VCaP (cell line): ENCODE data around the gene PHACTR1.

ENCODE experiments used
- H3K27ac ChIP-seq: fragments of 450-650 bp; 2 replicates; pipeline ENCODE4 v1.5.1; 2017
- CTCF ChIP-seq: fragments of 450-650 bp; conservative IDR thresholded peaks from 2 replicates; pipeline ENCODE4 v1.5.1; 2017; ENCODE audit warnings: mild to moderate bottlenecking, moderate library complexity

PHACTR1 gene

DNA sequence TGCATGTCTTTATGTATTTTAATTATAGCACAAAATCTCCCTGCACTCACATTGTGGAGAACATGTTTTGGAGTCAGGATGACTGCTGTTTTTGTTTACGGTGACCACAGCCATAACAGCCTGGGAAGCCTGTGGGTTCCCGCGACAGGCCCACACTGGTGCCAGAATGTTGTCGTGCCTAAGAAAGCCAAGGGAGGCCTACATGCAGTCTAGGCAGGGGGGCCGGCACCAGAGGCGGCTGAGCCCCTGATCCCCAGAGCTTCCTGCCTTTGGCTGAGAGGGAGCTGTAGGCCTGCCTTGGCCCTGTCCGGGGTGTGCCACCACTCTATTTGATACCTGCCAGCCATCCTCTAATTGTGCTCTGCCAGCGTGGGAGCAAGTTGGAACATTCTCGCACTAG lies 565.1 kb downstream of the PHACTR1 start:
- no peak overlapping the region for H3K27ac ChIP-seq
- TF ChIP-seq CTCF: no peak

DNA sequence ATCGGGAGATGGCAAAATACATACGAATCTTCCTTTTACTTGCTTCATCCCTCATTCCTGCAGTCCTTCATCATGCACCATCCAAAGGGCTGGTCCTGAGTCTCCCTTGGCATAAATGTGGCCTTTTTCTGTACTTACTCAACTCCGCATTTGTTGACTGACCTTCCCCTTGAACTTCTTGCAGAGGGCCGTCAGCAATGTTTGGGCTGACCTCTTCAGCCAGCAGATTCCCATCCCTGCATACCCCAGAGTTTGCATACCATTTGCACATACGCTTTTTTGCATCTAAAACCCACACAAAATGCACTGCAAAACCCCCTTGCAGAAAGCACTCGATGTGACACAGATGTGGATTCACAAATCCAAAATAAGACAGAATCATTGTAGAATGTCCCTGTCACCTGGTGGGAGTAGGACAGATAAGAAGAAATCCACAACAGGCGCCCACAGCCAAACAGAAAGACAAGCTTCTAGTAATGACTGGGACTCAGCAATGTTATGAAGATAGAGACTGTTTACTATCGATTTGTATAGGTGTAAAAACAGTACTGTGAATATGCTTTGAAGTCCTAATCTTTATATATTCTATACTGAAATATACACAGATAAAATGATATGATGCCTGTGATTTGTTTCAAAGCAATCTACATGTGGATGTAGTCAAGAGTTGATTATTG lies 566.0 kb downstream of the PHACTR1 start:
- H3K27ac ChIP-seq: no peak overlapping the region
- no peak for TF ChIP-seq CTCF

- no peak for TF ChIP-seq CTCF
- no peak overlapping the region for H3K27ac ChIP-seq
Observed at GRCh38 chr6:13283331-13283730, 566.8 kb downstream of the PHACTR1 start.

GRCh38 chr6:13284646-13285045 lies 568.1 kb downstream of the PHACTR1 start:
- no peak for TF ChIP-seq CTCF
- H3K27ac ChIP-seq: no peak overlapping the region

DNA sequence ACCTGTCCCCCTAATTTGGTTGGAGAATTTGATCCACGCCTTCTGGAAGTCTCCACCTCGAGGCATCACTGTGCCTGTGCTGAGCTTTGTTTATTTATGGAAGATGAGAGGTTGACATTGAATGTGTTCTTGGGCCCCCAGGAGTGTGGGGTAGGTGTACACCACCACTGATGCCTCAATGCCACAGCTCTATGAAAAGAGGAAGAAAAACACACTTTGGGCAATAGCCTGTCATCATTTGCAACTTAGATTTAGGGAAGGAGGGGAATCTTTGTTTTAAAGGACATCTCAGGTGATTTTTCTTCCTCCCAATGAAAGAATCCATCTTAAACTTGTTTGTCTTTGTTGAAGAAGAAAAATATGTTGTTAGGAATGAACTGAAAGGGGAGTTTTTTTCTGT lies 569.1 kb downstream of the PHACTR1 start:
- TF ChIP-seq CTCF: no peak

GRCh38 chr6:13286181-13286580 lies 569.6 kb downstream of the PHACTR1 start:
- TF ChIP-seq CTCF: no peak
- no peak overlapping the region for H3K27ac ChIP-seq

More for the DNA sequence above, 569.1 kb downstream of the PHACTR1 start:
- no peak overlapping the region for H3K27ac ChIP-seq

GRCh38 chr6:13287104-13287503 lies 570.5 kb downstream of the PHACTR1 start:
- H3K27ac ChIP-seq: no peak overlapping the region
- TF ChIP-seq CTCF: no peak
